Hepatocyte (in vitro differentiated cells): ENCODE measurements around the gene PPP2R2B. TPM values are rescaled to one million over a fixed set of nuclear protein-coding genes. Genes with fewer than 3 reads are reported as not detected.
A peak's percentile ranks its signal among the peaks of the same experiment; 100 is the strongest.

ENCODE experiments used
- DNase-seq: peaks from one replicate; pipeline ENCODE4 v3.0.0-alpha.2; 2016; ENCODE audit warnings: low spot score
- H2AFZ ChIP-seq: fragments of 200-600 bp; sonication (generic); 2 replicates; pipeline ENCODE4 v1.6.0; 2016; ENCODE audit warnings: antibody characterized with exemption, mild to moderate bottlenecking
- H3K27ac ChIP-seq: fragments of 200-600 bp; sonication (generic); 2 replicates; pipeline ENCODE4 v1.5.1; 2016; ENCODE audit warnings: mild to moderate bottlenecking
- H3K27me3 ChIP-seq: fragments of 200-600 bp; sonication (generic); 2 replicates; pipeline ENCODE4 v1.6.1; 2016
- H3K36me3 ChIP-seq: fragments of 200-600 bp; sonication (generic); replicated peaks from 2 replicates; pipeline ENCODE4 v1.5.1; 2016; ENCODE audit warnings: low read depth; ENCODE audit not compliant: insufficient read depth
- H3K4me1 ChIP-seq: fragments of 200-600 bp; sonication (generic); 2 replicates; pipeline ENCODE4 v1.5.1; 2016; ENCODE audit warnings: mild to moderate bottlenecking, moderate library complexity; ENCODE audit not compliant: insufficient read depth
- H3K4me2 ChIP-seq: fragments of 200-600 bp; sonication (generic); 2 replicates; pipeline ENCODE4 v1.6.0; 2016
- H3K4me3 ChIP-seq: fragments of 200-600 bp; sonication (generic); 2 replicates; pipeline ENCODE4 v1.5.1; 2016; ENCODE audit warnings: mild to moderate bottlenecking
- H3K79me2 ChIP-seq: fragments of 200-600 bp; sonication (generic); 2 replicates; pipeline ENCODE4 v1.6.0; 2017; ENCODE audit warnings: mild to moderate bottlenecking
- H3K9me2 ChIP-seq: fragments of 200-600 bp; sonication (generic); replicated peaks from 2 replicates; pipeline ENCODE4 v1.6.0; 2017; ENCODE audit warnings: mild to moderate bottlenecking; ENCODE audit not compliant: insufficient read depth
- H3K9me3 ChIP-seq: fragments of 200-600 bp; sonication (generic); 2 replicates; pipeline ENCODE4 v1.5.1; 2016; ENCODE audit warnings: low read depth, mild to moderate bottlenecking
- H4K20me1 ChIP-seq: fragments of 200-600 bp; sonication (generic); 2 replicates; pipeline ENCODE4 v1.6.0; 2016; ENCODE audit warnings: mild to moderate bottlenecking; ENCODE audit not compliant: insufficient read depth, poor library complexity, severe bottlenecking
- EZH2 ChIP-seq: fragments of 200-600 bp; sonication (generic); IDR thresholded peaks from 2 replicates; pipeline ENCODE4 v1.6.1; 2016; ENCODE audit warnings: antibody characterized with exemption, mild to moderate bottlenecking, borderline replicate concordance
- EZH2phosphoT487 ChIP-seq: fragments of 200-600 bp; sonication (generic); IDR thresholded peaks from one replicate; pipeline ENCODE4 v1.6.1; 2018; ENCODE audit warnings: antibody characterized with exemption, mild to moderate bottlenecking, low read depth, moderate library complexity; ENCODE audit not compliant: unreplicated experiment, severe bottlenecking
- WGBS: methylation state at CpG from one replicate; pipeline ENCODE4 v1.1.6; 2016; ENCODE audit warnings: low lambda C conversion rate; ENCODE audit errors: missing lambda C conversion rate; 5-methylcytosine and 5-hydroxymethylcytosine counted together
- polyA plus RNA-seq: library from polyadenylated mRNA; unstranded; fragments of >200 nt; fragmentation: Nextera tagmentation; extraction: Ambion mirVana; gene quantifications from 2 replicates; pipeline ENCODE4 v1.2.1, GENCODE V29; 2016
- total RNA-seq: library from RNA; depleted of rRNA; stranded (reverse); fragments of >200 nt; gene quantifications from 2 replicates; pipeline ENCODE4 v1.2.3, GENCODE V29; 2014
- TF ChIP-seq, protein P1 (sequence below): fragments of 200-600 bp; sonication (generic); IDR thresholded peaks from 2 replicates; pipeline ENCODE4 v1.5.1; 2016; ENCODE audit warnings: antibody characterized with exemption, mild to moderate bottlenecking; ENCODE audit not compliant: poor library complexity

The PPP2R2B gene
- total and polyA plus RNA-seq, 2 experiments from 2014 or later, result 2.3 to 3.2 TPM

DNA sequence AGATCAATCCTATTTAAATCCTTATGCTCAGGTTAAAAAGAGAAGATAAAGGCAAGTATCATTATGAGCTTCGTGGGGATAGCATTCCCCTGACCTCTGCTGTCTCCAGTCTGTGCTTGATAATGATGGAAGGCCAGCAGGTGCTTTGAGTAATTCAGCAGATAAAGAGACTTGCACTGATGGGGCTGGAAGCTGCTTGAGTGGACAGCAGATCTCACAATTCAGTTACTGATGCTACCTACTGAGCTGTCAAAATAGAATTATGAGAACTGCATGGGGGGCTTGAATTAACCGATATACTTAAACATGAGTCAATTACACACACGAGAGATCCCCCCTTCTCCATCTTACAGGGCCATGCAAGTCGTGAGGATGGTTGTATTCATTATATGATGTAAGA is 254.9 kb downstream of the PPP2R2B start:
- no peak overlapping the region for H3K4me3 ChIP-seq
- H3K9me2 ChIP-seq, result no peaks in the 10 kb centered on the region
- H3K9me3 ChIP-seq, result no peaks in the 10 kb centered on the region
- H3K79me2 ChIP-seq, result no peaks in the 10 kb centered on the region
- H3K4me2 ChIP-seq, result no peak overlapping the region
- no peak overlapping the region for H2AFZ ChIP-seq
- no peaks in the 10 kb centered on the region for H4K20me1 ChIP-seq
- no peaks in the 10 kb centered on the region for H3K4me1 ChIP-seq
- no peaks in the 10 kb centered on the region for H3K27me3 ChIP-seq
- 76% methylated on average over 4 of the region's 4 CpGs for WGBS
- no peak for TF ChIP-seq EZH2
- TF ChIP-seq EZH2phosphoT487, result no peak
- TF ChIP-seq, protein P1, sequence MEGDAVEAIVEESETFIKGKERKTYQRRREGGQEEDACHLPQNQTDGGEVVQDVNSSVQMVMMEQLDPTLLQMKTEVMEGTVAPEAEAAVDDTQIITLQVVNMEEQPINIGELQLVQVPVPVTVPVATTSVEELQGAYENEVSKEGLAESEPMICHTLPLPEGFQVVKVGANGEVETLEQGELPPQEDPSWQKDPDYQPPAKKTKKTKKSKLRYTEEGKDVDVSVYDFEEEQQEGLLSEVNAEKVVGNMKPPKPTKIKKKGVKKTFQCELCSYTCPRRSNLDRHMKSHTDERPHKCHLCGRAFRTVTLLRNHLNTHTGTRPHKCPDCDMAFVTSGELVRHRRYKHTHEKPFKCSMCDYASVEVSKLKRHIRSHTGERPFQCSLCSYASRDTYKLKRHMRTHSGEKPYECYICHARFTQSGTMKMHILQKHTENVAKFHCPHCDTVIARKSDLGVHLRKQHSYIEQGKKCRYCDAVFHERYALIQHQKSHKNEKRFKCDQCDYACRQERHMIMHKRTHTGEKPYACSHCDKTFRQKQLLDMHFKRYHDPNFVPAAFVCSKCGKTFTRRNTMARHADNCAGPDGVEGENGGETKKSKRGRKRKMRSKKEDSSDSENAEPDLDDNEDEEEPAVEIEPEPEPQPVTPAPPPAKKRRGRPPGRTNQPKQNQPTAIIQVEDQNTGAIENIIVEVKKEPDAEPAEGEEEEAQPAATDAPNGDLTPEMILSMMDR, result no peak
- no peak overlapping the region for H3K27ac ChIP-seq
- no peaks in the 10 kb centered on the region for H3K36me3 ChIP-seq
- DNase-seq, result no peak

DNA sequence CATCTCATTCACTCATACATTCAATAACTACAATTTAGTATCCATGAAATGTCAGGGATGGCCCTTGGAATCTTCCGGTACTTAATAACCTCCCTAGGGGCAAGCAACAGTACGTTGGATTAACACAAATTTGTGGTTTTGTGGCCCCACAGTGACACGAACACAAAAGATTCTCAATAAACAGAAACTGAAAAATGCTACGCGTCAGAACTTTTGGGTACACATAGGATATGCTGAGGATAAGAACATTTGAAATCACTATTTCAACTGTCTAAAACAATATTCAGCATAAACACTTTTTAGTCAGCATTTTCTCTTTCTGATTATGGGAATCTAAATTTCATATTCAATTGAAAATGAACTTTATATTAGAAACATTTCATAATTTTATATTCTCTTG is 255.5 kb downstream of the PPP2R2B start:
- no peak overlapping the region for H2AFZ ChIP-seq
- TF ChIP-seq, protein P1, result no peak
- TF ChIP-seq EZH2, result no peak
- TF ChIP-seq EZH2phosphoT487, result no peak
- no peak for DNase-seq
- WGBS, result 88% methylated on average over 5 of the region's 5 CpGs
- H3K4me2 ChIP-seq, result no peak overlapping the region
- no peaks in the 10 kb centered on the region for H3K9me3 ChIP-seq
- no peaks in the 10 kb centered on the region for H3K9me2 ChIP-seq
- H3K4me1 ChIP-seq, result no peaks in the 10 kb centered on the region
- no peaks in the 10 kb centered on the region for H4K20me1 ChIP-seq
- no peak overlapping the region for H3K4me3 ChIP-seq
- no peaks in the 10 kb centered on the region for H3K27me3 ChIP-seq
- no peaks in the 10 kb centered on the region for H3K36me3 ChIP-seq
- no peak overlapping the region for H3K27ac ChIP-seq
- no peaks in the 10 kb centered on the region for H3K79me2 ChIP-seq

DNA sequence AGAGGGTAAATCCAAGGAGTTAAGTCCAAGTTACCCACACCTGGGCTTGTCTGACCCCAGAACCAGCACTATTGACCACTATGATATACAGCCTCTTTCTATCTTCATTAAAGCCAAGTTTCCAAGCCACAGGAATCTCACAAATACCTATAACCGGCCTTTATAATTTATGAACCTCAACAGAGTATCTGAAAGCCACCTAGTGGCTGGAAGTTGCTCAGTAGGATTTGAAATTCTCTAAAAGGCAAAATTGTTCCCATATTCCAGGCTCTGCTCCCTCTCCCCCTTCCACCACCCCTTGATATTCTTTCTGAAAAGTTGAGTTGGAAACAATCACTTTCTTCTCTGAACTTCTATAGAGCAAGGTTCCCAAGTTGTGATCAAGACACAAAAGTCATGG is 256.2 kb downstream of the PPP2R2B start:
- no peak for DNase-seq
- 55% methylated on average over 1 of the region's 1 CpG for WGBS

More for the DNA sequence above, 256.2 kb downstream of the PPP2R2B start:
- Histone ChIP-seq H2AFZ (no peak overlapping the region), H3K9me3 (no peaks in the 10 kb centered on the region), H3K4me1 (no peaks in the 10 kb centered on the region), H3K27ac (no peak overlapping the region), H4K20me1 (no peaks in the 10 kb centered on the region), H3K79me2 (no peaks in the 10 kb centered on the region), H3K9me2 (no peaks in the 10 kb centered on the region), H3K4me3 (no peak overlapping the region), H3K36me3 (no peaks in the 10 kb centered on the region), H3K4me2 (no peak overlapping the region), H3K27me3 (no peaks in the 10 kb centered on the region)
- no peak for TF ChIP-seq EZH2
- TF ChIP-seq, protein P1, result peak; percentile 23
